Stimulated activated CD4-positive, alpha-beta T cell treated with anti-CD3 and anti-CD28 coated beads, Interleukin-4, amount 100 ng/mL, for 4 hours (primary cell): Measurements from ENCODE around the gene BIRC6.
"Not testable (repeated sequence)": the region's sequence is repeated elsewhere in the genome, so short reads cannot be mapped to it uniquely, and the experiment has no call there.

Experiments used
- DNase-seq, 2 experiments: peaks; one replicate each; pipeline ENCODE4 v3.0.0-alpha.2; 2020

The BIRC6 gene

GRCh38 chr2:32453242-32454062 is 96.6 kb downstream of the BIRC6 start:
- no peak for DNase-seq

GRCh38 chr2:32455816-32456215 is 99.0 kb downstream of the BIRC6 start:
- DNase-seq = no peak

GRCh38 chr2:32456808-32457207 is 100.0 kb downstream of the BIRC6 start:
- no peak for DNase-seq

- DNase-seq = no peak
These were observed 101.0 kb downstream of the BIRC6 start for GRCh38 chr2:32457814-32458213.

GRCh38 chr2:32460861-32461260 is 104.0 kb downstream of the BIRC6 start:
- not testable (repeated sequence) for DNase-seq

- no peak for DNase-seq
These were observed 106.3 kb downstream of the BIRC6 start for GRCh38 chr2:32463110-32463509.

GRCh38 chr2:32464431-32464830 is 107.6 kb downstream of the BIRC6 start:
- no peak for DNase-seq

- DNase-seq = no peak
These were observed 115.8 kb downstream of the BIRC6 start for GRCh38 chr2:32472605-32473004.

- no peak for DNase-seq
These were observed 117.6 kb downstream of the BIRC6 start for GRCh38 chr2:32474381-32474780.

GRCh38 chr2:32478889-32479620 is 122.2 kb downstream of the BIRC6 start:
- DNase-seq = no peak

- no peak for DNase-seq
These were observed 123.2 kb downstream of the BIRC6 start for GRCh38 chr2:32479993-32480392.

GRCh38 chr2:32482471-32482870 is 125.6 kb downstream of the BIRC6 start:
- no peak for DNase-seq

GRCh38 chr2:32484937-32485336 is 128.1 kb downstream of the BIRC6 start:
- no peak for DNase-seq

- DNase-seq = no peak
These were observed 128.6 kb downstream of the BIRC6 start for GRCh38 chr2:32485399-32485798.

- DNase-seq = no peak
These were observed 132.2 kb downstream of the BIRC6 start for GRCh38 chr2:32489061-32489460.

- no peak for DNase-seq
These were observed 134.5 kb downstream of the BIRC6 start for GRCh38 chr2:32491346-32491745.

GRCh38 chr2:32495139-32495538 is 138.3 kb downstream of the BIRC6 start:
- no peak for DNase-seq

- DNase-seq = no peak
These were observed 139.8 kb downstream of the BIRC6 start for GRCh38 chr2:32496662-32497061.

GRCh38 chr2:32498306-32498705 is 141.5 kb downstream of the BIRC6 start:
- no peak for DNase-seq

- no peak for DNase-seq
These were observed 146.1 kb downstream of the BIRC6 start for GRCh38 chr2:32502941-32503340.

GRCh38 chr2:32504877-32505478 is 148.2 kb downstream of the BIRC6 start:
- no peak for DNase-seq

- no peak for DNase-seq
These were observed 149.6 kb downstream of the BIRC6 start for GRCh38 chr2:32506446-32506845.

GRCh38 chr2:32514946-32515345 is 158.1 kb downstream of the BIRC6 start:
- DNase-seq = no peak

GRCh38 chr2:32516567-32516966 is 159.7 kb downstream of the BIRC6 start:
- no peak for DNase-seq
